HG03135 (cell line): ENCODE results near the gene MFN2.
"Not testable (repeated sequence)": the region's sequence is repeated elsewhere in the genome, so short reads cannot be mapped to it uniquely, and the experiment has no call there.

Experiments used
- ATAC-seq: cut with Tn5 transposase; IDR thresholded peaks from one replicate; pipeline ENCODE4 v1.9.1; 2021; ENCODE audit warnings: mild to moderate bottlenecking, moderate library complexity; ENCODE audit not compliant: unreplicated experiment

The MFN2 gene

GRCh38 chr1:11979851-11980675 lies at the start of gene MFN2:
TSS of gene MFN2 (plus strand) at chr1:11980444. CDS start at chr1:11989169, 8,725 bp downstream.
- ATAC-seq, result peak; percentile 90

DNA sequence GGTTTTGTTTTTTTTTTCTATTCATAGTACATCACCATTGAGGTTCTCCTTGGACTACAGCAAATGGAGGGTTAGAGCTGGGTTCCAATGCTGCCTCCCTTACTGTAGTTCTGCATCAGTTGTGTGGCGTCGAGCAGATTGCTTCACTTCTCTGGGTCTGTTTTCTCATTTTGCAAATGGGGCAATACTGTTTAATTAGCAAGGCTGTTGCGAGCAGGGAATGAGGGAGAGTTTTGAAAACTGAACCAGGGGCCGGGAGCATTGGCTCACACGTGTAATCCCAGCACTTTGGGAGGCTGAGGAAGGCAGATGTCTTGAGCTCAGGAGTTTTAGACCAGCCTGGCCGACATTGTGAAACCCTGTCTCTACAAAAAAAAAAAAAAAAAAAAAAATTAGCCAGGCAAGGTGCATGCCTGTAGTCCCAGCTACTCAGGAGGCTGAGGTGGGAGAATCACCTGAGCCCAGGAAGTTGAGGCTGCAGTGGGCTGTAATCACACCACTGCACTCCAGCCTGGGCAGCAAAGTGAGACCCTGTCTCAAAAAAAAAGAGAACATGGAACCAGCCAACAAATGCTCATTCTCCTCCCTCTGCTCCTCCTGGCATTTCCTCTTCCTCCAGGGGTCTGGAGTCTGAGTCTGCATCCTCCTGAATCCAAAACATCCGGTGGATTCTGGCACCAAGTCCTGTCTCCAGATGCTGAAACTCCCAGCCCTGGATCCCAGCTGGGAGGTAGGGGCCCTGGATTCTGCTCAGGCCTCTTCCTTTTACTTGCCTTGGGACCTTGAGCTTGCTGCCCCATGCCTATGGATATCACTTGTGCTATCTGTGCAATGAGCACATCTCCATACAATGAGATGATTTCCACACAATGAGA lies 49.4 kb upstream of the MFN2 start:
- no peak for ATAC-seq

DNA sequence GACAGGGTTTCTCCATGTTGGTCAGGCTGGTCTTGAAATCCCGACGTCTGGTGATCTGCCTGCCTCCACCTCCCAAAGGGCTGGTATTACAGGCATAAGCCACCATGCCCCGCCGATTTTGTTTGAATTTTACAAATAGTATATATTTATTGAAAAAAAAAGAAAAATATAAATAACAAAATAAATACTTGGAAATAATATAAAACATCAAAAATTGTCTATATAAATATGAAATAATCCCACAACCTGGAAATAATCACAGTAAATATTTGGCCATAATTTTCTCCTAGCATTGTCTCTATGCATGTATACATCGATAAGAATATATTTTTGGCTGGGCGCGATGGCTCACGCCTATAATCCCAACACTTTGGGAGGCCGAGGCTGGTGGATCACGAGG lies 48.4 kb upstream of the MFN2 start:
- ATAC-seq, result no peak

GRCh38 chr1:11934302-11935056 lies 45.8 kb upstream of the MFN2 start, which contains the start of gene PLOD1:
TSS of gene PLOD1 (plus strand) at chr1:11934717. CDS start at chr1:11934780, 63 bp downstream.
- peak; percentile 89 for ATAC-seq

- no peak for ATAC-seq
Measured at GRCh38 chr1:11935057-11935412, 45.2 kb upstream of the MFN2 start.

DNA sequence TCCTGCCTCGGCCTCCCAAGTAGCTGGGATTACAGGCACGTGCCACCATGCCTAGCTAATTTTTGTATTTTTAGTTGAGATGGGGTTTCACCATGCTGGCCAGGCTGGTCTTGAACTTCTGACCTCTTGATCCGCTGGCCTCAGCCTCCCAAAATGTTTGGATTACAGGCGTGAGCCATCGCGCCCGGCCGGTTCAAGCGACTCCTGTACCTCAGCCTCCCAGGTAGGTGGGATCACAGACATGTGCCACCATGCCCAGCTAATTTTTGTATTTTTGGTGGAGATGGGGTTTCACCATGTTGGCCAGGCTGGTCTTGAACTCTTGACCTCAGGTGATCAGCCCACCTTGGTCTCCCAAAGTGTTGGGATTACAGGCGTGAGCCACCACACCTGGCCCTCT lies 44.5 kb upstream of the MFN2 start:
- ATAC-seq, result not testable (repeated sequence)

DNA sequence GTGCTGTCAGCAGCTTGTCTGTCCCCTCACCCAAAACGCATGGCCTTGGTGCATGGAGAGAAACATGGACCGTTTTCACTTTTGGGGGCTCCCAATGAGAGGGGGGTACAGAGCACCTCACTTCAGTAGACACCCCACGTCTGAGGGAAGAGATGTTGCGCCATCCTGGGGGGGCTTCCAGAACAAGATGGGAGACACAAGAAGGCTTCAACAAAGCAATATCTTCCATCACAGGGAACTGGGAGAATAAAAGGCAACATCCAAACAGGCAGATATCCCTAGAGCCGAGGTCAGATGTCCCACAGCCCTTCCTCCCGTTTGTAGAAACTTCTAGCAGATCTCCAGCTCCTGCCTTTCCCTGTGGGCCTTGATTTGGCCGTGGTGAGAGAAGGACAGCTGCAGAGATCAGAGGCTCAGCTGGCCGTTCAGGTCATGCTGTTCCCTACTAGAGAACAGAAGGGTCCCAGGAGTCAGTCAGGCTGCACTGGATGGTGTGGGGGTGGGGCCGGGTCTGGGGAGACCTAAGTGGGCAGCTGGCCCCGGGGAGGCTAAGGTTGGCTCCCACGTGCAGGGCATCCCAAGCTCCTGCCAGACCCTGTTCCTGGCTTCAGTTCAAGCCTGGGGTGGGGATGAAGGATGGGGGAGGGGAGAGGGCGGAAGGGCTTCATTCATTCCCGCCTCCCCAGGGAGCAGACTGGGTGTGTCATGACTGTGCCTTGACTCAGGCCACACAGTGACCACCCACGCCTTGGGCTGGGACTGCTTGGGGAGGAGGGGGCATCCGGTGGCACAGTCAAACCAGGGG lies 41.3 kb upstream of the MFN2 start:
- no peak for ATAC-seq

DNA sequence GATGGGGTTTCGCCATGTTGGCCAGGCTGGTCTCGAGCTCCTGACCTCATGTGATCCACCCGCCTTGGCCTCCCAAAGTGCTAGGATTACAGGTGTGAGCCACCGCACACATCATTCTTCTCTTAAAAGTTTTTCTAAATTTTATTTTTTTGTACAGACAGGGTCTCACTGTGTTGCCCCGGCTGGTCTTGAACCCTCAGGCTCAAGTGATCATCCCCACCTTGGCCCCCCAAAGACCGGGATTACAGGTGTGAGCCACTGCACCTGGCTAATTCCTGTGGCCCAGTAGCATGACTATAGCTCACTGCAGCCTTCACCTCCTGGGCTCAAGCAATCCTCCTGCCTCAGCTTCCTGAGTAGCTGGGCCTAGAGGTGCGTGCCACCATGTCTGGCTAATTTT lies 40.5 kb upstream of the MFN2 start:
- not testable (repeated sequence) for ATAC-seq

- no peak for ATAC-seq
Measured at GRCh38 chr1:11940260-11940921, 39.9 kb upstream of the MFN2 start.

DNA sequence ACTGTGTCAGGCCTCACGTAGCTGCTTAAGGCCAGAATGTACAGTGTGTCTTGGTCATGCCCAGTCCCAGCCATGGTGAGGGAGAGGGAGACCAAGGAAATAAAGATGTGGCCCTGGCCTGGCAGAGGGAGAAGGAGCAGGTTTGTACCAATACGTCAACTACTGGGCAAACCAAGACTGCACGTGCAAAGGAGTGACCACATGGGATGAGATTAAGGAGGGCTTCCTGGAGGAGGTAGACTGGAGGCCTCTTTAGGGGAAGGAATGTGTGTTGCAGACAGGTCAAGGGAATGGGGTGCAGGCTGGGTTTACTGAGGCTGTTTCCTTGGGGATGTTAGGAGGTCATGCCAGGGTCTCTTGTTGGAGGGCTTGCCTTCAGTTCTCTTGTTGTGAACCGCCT lies 38.0 kb upstream of the MFN2 start:
- ATAC-seq, result no peak

- no peak for ATAC-seq
Measured at GRCh38 chr1:11943619-11944018, 36.6 kb upstream of the MFN2 start.

- ATAC-seq, result no peak
Measured at GRCh38 chr1:11944358-11944931, 35.8 kb upstream of the MFN2 start.

- ATAC-seq, result no peak
Measured at GRCh38 chr1:11946647-11947046, 33.6 kb upstream of the MFN2 start.

GRCh38 chr1:11948822-11949458 lies 31.3 kb upstream of the MFN2 start:
- ATAC-seq, result no peak

DNA sequence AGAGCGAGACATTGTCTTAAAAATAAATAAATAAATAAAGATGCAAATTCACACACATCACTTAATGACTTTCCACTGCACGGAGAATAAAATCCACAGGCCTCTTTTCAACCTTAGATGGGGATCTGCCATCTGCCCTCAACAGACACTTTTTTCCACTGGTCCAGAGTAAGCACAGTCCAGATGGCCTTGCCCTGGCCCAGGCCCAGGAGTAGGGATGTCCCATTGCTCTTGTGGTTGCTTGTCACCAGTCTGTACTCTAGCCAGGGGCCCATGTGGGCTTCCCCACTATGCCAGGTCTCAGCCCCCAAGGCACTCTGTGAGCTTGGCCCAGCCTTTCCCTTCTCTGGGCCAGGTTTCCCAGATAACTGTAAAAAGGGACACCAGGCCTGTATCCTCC lies 28.3 kb upstream of the MFN2 start:
- ATAC-seq, result no peak

DNA sequence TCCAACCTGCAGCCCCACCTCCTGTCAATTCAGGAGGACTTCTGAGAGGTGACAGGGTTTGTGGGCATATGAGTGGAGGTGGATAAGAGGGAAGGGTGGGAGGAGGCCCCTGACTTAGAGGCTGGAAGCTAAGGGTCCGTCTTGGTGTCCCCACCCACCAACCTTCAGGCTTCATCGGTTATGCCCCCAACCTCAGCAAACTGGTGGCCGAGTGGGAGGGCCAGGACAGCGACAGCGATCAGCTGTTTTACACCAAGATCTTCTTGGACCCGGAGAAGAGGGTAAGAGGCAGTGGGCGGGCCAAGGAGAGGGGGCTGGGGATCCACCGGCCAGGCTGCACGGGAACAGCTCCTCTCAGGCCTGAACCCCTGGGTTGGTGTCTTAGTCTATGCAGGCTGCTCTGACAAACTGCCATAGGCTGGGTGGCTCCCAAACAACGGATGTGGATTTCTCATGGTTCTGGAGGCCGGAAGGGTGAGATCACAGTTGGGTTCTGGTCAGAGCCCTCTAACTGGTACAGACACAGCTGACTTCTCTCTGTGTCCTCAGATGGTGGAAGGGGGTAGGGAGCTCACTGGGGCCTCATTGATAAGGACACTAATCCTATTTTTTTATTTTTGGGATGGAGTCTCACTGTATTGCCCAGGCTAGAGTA lies 27.7 kb upstream of the MFN2 start:
- ATAC-seq, result no peak

DNA sequence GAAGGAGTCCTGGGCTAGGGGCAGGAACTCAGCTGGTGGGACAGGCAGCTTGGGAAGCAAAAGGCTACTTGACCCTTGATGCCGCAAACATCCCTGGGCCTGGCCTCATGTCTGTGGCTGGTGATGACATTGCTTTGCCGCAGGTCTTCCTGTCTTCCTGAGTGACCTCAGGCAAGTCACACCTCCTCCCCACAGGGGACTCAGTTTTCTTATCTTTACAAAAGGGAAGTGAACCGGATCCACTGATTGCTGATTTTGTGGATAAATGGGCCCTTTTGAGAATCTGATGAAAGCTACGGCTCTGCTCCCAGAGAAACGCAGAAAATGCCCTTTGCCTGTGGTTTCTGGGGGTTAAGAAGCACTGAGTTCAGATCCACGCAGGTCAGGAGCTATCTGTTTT lies 25.0 kb upstream of the MFN2 start:
- no peak for ATAC-seq

- ATAC-seq, result no peak
Measured at GRCh38 chr1:11957398-11957797, 22.8 kb upstream of the MFN2 start.

GRCh38 chr1:11957897-11958296 lies 22.3 kb upstream of the MFN2 start:
- ATAC-seq, result no peak
